ENCODE measurements around the gene GTF3C5.

The GTF3C5 gene

DNA sequence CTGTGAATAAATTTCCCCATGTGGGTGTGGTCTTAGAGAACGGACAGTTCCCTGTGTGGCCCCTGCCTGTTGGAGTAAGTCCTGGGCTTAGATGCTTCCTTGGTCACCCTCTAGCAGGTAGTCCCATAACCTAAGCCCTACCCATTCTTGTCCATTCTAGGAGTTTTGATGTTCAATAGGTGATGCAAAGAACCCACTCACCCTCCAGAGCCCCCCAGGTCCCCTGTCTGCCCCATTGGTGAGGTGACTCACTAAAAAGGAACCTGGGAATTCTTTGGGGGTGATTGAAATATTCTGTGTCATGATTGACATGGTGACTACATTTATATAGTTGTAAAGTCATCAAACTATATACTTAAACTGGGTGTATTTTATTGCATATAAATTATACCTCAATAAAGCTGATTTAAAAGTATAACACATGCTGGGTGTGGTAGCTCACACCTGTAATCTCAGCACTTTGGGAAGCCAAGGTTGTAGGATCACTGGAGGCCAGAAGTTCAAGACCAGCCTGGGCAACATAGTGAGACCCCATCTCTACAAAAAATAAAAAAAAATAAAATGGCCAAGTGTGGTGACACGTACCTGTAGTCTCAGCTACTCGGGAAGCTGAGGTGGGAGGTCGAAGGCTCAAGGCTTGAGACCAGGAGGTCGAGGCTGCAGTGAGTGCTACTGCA lies 20.8 kb upstream of the GTF3C5 start:
- TF ChIP-seq, protein P1, sequence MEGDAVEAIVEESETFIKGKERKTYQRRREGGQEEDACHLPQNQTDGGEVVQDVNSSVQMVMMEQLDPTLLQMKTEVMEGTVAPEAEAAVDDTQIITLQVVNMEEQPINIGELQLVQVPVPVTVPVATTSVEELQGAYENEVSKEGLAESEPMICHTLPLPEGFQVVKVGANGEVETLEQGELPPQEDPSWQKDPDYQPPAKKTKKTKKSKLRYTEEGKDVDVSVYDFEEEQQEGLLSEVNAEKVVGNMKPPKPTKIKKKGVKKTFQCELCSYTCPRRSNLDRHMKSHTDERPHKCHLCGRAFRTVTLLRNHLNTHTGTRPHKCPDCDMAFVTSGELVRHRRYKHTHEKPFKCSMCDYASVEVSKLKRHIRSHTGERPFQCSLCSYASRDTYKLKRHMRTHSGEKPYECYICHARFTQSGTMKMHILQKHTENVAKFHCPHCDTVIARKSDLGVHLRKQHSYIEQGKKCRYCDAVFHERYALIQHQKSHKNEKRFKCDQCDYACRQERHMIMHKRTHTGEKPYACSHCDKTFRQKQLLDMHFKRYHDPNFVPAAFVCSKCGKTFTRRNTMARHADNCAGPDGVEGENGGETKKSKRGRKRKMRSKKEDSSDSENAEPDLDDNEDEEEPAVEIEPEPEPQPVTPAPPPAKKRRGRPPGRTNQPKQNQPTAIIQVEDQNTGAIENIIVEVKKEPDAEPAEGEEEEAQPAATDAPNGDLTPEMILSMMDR (IDR thresholded peaks at IDR 0.05; ENCODE audit: insufficient read depth, low read depth, low read length, missing control alignments) = no peak
- no peak for DNase-seq (ENCODE audit: low read depth)
- H3K4me3 ChIP-seq (ENCODE audit: low read depth, low read length) = no peak overlapping the region

- TF ChIP-seq, protein P1 (IDR thresholded peaks at IDR 0.05; ENCODE audit: insufficient read depth, low read depth, low read length, missing control alignments) = no peak
- H3K4me3 ChIP-seq (ENCODE audit: low read depth, low read length) = no peak overlapping the region
- DNase-seq (ENCODE audit: low read depth) = no peak
Measured at GRCh38 chr9:133014696-133015095, 16.1 kb upstream of the GTF3C5 start.

GRCh38 chr9:133023117-133023890 lies 7.5 kb upstream of the GTF3C5 start:
- no peak overlapping the region for H3K4me3 ChIP-seq (ENCODE audit: low read depth, low read length)
- TF ChIP-seq, protein P1 (IDR thresholded peaks at IDR 0.05; ENCODE audit: insufficient read depth, low read depth, low read length, missing control alignments) = no peak
- peak; percentile 55 for DNase-seq (ENCODE audit: low read depth)

GRCh38 chr9:133026426-133026825 lies 4.4 kb upstream of the GTF3C5 start:
- TF ChIP-seq, protein P1 (IDR thresholded peaks at IDR 0.05; ENCODE audit: insufficient read depth, low read depth, low read length, missing control alignments) = no peak

GRCh38 chr9:133027134-133027533 lies 3.7 kb upstream of the GTF3C5 start:
- H3K4me3 ChIP-seq (ENCODE audit: low read depth, low read length) = no peak overlapping the region
- TF ChIP-seq, protein P1 (IDR thresholded peaks at IDR 0.05; ENCODE audit: insufficient read depth, low read depth, low read length, missing control alignments) = no peak
- DNase-seq (ENCODE audit: low read depth) = no peak

More at GRCh38 chr9:133026426-133026825, 4.4 kb upstream of the GTF3C5 start:
- no peak overlapping the region for H3K4me3 ChIP-seq (ENCODE audit: low read depth, low read length)
- no peak for DNase-seq (ENCODE audit: low read depth)

- H3K4me3 ChIP-seq (ENCODE audit: low read depth, low read length) = no peak overlapping the region
- TF ChIP-seq, protein P1 (IDR thresholded peaks at IDR 0.05; ENCODE audit: insufficient read depth, low read depth, low read length, missing control alignments) = no peak
- no peak for DNase-seq (ENCODE audit: low read depth)
Measured at GRCh38 chr9:133028221-133028620, 2.6 kb upstream of the GTF3C5 start.
